ENCODE results near the gene CCDC91.

GRCh38 chr12:28308891-28309290 is 118.6 kb downstream of the CCDC91 start:
- TF ChIP-seq POLR2A (IDR thresholded peaks at IDR 0.05) (no peak), CTCF (IDR thresholded peaks at IDR 0.05) (no peak)

Data from Peyer's patch (tissue), 4 donors.